MM.1S (cell line): Measurements from ENCODE around the gene KRT35.

Source experiments
- DNase-seq: peaks from one replicate; pipeline ENCODE4 v3.0.0-alpha.2; 2015
- H2AFZ ChIP-seq: fragments of 300-600 bp; sonication (generic); 2 replicates; pipeline ENCODE4 v1.6.0; 2016; ENCODE audit warnings: antibody characterized with exemption, low read length
- H3F3A ChIP-seq: fragments of 300-600 bp; sonication (generic); 2 replicates; pipeline ENCODE4 v1.6.1; 2016; ENCODE audit warnings: mild to moderate bottlenecking, antibody characterized with exemption, low read length, moderate library complexity, mixed read lengths; ENCODE audit not compliant: insufficient read depth
- H3K27ac ChIP-seq: fragments of 300-600 bp; sonication (generic); 2 replicates; pipeline ENCODE4 v1.5.1; 2016; ENCODE audit warnings: mild to moderate bottlenecking, low read length
- H3K27me3 ChIP-seq: fragments of 300-600 bp; sonication (generic); replicated peaks from 2 replicates; pipeline ENCODE4 v1.6.0; 2016; ENCODE audit warnings: low read length; ENCODE audit not compliant: insufficient read depth
- H3K36me3 ChIP-seq: fragments of 300-600 bp; sonication (generic); replicated peaks from 2 replicates; pipeline ENCODE4 v1.6.1; 2016; ENCODE audit warnings: mild to moderate bottlenecking, low read length, mixed read lengths; ENCODE audit not compliant: insufficient read depth
- H3K4me1 ChIP-seq: fragments of 300-600 bp; sonication (generic); 2 replicates; pipeline ENCODE4 v1.6.1; 2016; ENCODE audit warnings: low read length, mixed read lengths
- H3K4me2 ChIP-seq: fragments of 300-600 bp; sonication (generic); 2 replicates; pipeline ENCODE4 v1.6.0; 2016; ENCODE audit warnings: low read depth, low read length
- H3K4me3 ChIP-seq: fragments of 300-600 bp; sonication (generic); 2 replicates; pipeline ENCODE4 v1.5.1; 2016; ENCODE audit warnings: low read length, mixed read lengths
- H3K79me2 ChIP-seq: fragments of 300-600 bp; sonication (generic); 2 replicates; pipeline ENCODE4 v1.6.1; 2016; ENCODE audit warnings: mixed run types, low read length, mixed read lengths
- H3K9ac ChIP-seq: fragments of 300-600 bp; sonication (generic); 2 replicates; pipeline ENCODE4 v1.6.1; 2016; ENCODE audit warnings: low read length, mixed read lengths
- H3K9me2 ChIP-seq: fragments of 300-600 bp; sonication (generic); replicated peaks from 2 replicates; pipeline ENCODE4 v1.6.1; 2016; ENCODE audit warnings: mild to moderate bottlenecking, low read length, mixed read lengths; ENCODE audit not compliant: insufficient read depth
- H3K9me3 ChIP-seq: fragments of 300-600 bp; sonication (generic); replicated peaks from 2 replicates; pipeline ENCODE4 v1.6.1; 2016; ENCODE audit warnings: mild to moderate bottlenecking, low read length, mixed read lengths; ENCODE audit not compliant: insufficient read depth
- H4K20me1 ChIP-seq: fragments of 300-600 bp; sonication (generic); 2 replicates; pipeline ENCODE4 v1.6.1; 2016; ENCODE audit warnings: mild to moderate bottlenecking, low read length, moderate library complexity, mixed read lengths; ENCODE audit not compliant: insufficient read depth
- CTCF ChIP-seq: fragments of 300-600 bp; sonication (generic); IDR thresholded peaks from 2 replicates; pipeline ENCODE4 v1.5.1; 2016; ENCODE audit warnings: antibody characterized with exemption, low read length, mixed read lengths
- EZH2 ChIP-seq: fragments of 300-600 bp; sonication (generic); optimal IDR thresholded peaks from 2 replicates; pipeline ENCODE3; 2017; ENCODE audit warnings: low read depth, mild to moderate bottlenecking, antibody characterized with exemption, low read length, mixed read lengths
- EZH2phosphoT487 ChIP-seq: fragments of 300-600 bp; sonication (generic); IDR thresholded peaks from 2 replicates; pipeline ENCODE4 v1.6.1; 2018; ENCODE audit warnings: antibody characterized with exemption, low read length

KRT35 gene

GRCh38 chr17:41466988-41467387 lies 14.0 kb downstream of the KRT35 start, which contains the start of gene KRT32:
Gene KRT32 (minus strand): TSS chr17:41467386. CDS start chr17:41467325, 61 bp downstream.
- Histone ChIP-seq H4K20me1 (no peaks in the 10 kb centered on the region), H3K27ac (no peak within 1 kb of the TSS), H3K27me3 (0 out of 2 replicates have a peak, but pooled peaks cover 4% of the 10 kb centered on the region), H3K9ac (no peak within 1 kb of the TSS), H3F3A (no peaks in the 10 kb centered on the region), H3K9me3 (no peaks in the 10 kb centered on the region), H3K4me3 (no peak within 1 kb of the TSS), H3K9me2 (no peaks in the 10 kb centered on the region), H3K4me2 (no peak within 1 kb of the TSS), H3K4me1 (no peaks in the 10 kb centered on the region), H3K36me3 (no peaks in the 10 kb centered on the region), H2AFZ (no peak within 1 kb of the TSS), H3K79me2 (no peaks in the 10 kb centered on the region)
- no peak for DNase-seq
- TF ChIP-seq EZH2phosphoT487, result no peak
- TF ChIP-seq CTCF, result no peak
- TF ChIP-seq EZH2, result no peak

GRCh38 chr17:41464682-41465081 lies 16.3 kb downstream of the KRT35 start:
- Histone ChIP-seq H3K36me3 (no peaks in the 10 kb centered on the region), H3K79me2 (no peaks in the 10 kb centered on the region), H3K9ac (no peak overlapping the region), H3K27ac (no peak overlapping the region), H3K4me2 (no peak overlapping the region), H3K9me3 (no peaks in the 10 kb centered on the region), H3K27me3 (0 out of 2 replicates have a peak, but pooled peaks cover 4% of the 10 kb centered on the region), H2AFZ (no peak overlapping the region), H3K9me2 (no peaks in the 10 kb centered on the region), H3F3A (no peaks in the 10 kb centered on the region), H3K4me1 (no peaks in the 10 kb centered on the region), H4K20me1 (no peaks in the 10 kb centered on the region), H3K4me3 (no peak overlapping the region)
- TF ChIP-seq EZH2phosphoT487 (no peak), EZH2 (no peak), CTCF (no peak)
- no peak for DNase-seq

- Histone ChIP-seq H3K9me3 (no peaks in the 10 kb centered on the region), H3K36me3 (no peaks in the 10 kb centered on the region), H3K4me1 (no peaks in the 10 kb centered on the region), H4K20me1 (no peaks in the 10 kb centered on the region), H3K4me2 (no peak overlapping the region), H3F3A (no peaks in the 10 kb centered on the region), H3K79me2 (no peaks in the 10 kb centered on the region), H2AFZ (no peak overlapping the region), H3K9me2 (no peaks in the 10 kb centered on the region), H3K27me3 (0 out of 2 replicates have a peak, but pooled peaks cover 4% of the 10 kb centered on the region), H3K9ac (no peak overlapping the region), H3K4me3 (no peak overlapping the region), H3K27ac (no peak overlapping the region)
- TF ChIP-seq EZH2 (no peak), CTCF (no peak), EZH2phosphoT487 (no peak)
- no peak for DNase-seq
Measured at GRCh38 chr17:41464173-41464572, 16.8 kb downstream of the KRT35 start.
